HG03460 (cell line): ENCODE data around the gene STAB2.
"Not testable (repeated sequence)": the region's sequence is repeated elsewhere in the genome, so short reads cannot be mapped to it uniquely, and the experiment has no call there.

Experiments
- ATAC-seq: cut with Tn5 transposase; IDR thresholded peaks from one replicate; pipeline ENCODE4 v1.9.1; 2021; ENCODE audit not compliant: unreplicated experiment

STAB2 gene

DNA sequence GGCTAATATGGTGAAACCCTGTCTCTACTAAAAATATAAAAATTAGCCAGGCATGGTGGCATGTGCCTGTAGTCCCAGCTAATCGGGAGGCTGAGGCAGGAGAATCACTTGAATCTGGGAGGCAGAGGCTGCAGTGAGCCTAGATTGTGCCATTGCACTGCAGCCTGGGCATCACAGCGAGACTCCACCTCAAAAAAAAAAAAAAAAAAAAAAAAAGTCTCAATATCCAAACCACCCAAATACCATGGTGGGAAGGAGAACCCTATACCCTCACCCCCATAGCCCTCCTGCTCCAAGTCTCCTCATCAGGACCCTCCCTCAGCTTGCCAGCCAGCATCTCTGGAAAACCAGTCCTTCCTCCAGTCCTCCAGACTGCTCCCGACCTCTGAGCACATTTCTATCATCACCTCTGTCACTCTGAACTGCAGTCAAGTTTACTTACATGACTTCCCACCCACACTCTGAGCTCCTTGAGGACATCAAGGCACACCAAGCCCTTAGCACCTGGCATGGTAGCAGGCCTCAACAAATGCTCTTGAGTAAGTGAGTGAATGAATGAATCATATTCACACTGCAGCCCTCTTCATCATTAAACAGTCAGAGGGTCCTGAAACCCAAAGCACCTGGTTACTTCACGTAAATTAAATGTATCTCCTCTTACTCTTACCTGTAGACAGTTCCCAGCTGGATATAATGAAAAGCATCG, 218.7 kb downstream of the STAB2 start:
- ATAC-seq = no peak

GRCh38 chr12:103806803-103807202, 219.7 kb downstream of the STAB2 start:
- no peak for ATAC-seq

GRCh38 chr12:103807561-103808238, 220.6 kb downstream of the STAB2 start:
- no peak for ATAC-seq

DNA sequence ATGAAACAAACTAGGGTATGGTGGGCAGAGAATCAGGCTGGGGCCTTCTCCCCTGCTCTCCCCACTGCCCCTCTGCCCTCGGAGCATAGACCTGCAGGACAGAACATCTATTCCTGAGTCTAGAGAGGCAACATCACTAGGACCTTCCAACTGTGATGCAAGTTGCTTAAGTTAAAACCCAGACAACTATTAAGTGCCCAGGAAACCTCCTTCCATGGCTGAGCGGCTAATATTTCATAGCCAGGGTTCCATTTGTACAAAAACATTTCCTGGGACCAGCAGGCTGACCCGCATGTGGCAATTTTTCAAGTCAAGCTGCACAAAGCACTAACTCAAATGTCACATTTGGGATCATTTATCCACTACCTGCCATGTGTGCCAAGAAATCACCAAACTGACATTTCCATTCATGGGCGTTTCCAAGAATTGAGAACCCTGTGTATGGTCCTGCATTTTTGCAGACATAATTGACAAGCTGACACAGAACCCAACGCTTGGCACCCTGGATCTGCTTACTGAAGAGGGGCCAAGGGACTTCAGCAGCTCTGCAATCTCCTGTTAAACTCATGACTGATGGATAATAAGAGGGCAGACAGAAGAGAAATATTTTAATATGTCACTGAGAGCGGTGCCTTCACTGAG, 221.3 kb downstream of the STAB2 start:
- ATAC-seq = no peak

DNA sequence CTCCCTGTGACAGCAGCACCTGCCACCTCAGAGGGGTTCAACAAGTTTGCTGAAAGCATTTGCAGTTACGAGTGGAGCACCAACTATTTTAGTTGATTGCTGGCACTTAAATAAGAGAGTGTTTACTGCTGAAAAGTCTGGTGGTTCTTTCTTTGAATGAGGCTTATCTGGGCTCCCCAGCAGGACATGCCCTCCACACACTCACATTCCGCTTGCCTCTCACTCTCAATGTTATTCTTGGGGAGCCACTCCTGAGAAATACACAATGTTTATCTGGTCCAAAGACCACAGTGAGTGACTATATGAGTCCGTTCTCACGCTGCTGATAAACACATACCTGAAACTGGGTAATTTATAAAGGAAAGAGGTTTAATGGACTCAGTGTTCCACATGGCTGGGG, 222.1 kb downstream of the STAB2 start:
- ATAC-seq = no peak

DNA sequence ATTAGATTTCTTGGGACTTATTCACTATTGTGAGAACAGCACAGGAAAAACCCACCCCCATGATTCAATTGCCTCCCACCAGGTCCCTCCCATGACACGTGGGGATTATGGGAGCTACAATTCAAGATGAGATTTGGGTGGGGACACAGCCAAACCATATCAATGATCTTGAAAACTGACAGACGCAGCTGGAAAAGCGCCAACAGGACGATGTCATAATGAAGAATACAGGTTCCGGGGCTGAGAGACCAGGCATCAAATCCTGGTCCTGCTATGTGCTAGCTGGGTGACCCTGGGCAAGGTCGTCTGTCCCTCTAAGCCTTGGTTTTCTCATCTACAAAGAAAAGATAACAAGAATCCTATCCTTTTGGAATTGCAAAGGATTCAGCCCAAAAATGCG, 222.6 kb downstream of the STAB2 start:
- ATAC-seq = not testable (repeated sequence)

DNA sequence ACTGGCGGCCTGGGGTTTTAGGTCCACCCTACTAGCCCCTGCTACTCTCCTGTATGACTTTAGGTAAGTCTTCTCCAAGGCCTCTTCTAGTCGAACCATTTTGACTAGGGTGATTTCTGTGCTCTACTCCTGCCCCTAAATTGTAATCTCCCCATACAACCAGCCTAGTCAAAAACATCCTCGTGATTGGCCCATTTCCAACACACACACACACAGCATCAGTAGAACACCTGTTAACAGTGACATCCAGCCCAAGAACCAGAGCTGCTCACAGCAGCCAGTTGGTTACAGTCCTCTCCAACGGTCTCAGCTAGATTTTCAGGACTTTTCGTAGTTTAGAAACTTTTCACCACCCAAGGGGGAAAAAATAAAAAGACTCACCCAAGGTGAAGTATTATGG, 223.0 kb downstream of the STAB2 start:
- no peak for ATAC-seq

GRCh38 chr12:103811791-103812190, 224.7 kb downstream of the STAB2 start:
- ATAC-seq = no peak

DNA sequence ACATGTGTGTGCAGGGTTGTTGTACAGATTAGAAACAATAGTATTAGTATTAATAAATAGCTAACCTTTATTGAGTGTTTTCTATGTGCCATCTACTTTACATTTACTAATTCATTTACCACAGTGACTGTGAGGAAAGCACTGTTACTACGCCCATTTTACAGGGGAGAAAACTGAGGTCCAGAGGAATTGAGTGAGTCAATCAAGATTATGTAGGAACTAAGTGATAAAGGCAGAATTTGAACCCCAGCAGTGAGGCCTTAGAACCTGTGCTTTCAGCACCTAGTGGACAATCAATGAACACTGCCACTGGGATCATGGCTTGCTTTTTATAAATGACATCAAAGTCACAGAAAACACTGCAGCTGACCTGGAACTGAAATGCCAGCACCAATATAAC, 225.7 kb downstream of the STAB2 start:
- no peak for ATAC-seq

GRCh38 chr12:103813426-103813825, 226.4 kb downstream of the STAB2 start:
- no peak for ATAC-seq

DNA sequence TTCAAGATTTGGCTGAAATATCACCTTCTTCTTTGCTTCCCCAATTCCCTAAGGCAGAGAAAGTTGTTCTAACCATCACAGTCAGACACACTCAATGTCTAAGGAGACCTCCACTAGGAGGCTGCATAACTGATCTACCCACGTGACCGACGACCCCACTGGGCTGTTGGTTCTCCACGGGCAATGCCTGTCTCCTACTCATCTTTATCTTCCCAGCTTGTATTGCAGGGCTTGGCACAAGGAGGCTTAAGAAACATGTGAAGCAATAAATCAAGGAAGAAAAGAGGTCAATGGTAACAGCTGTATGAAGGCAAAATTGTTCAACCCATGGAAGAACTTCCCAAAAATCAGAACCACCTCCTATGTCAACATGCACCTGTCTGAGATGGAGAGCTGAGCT, 226.9 kb downstream of the STAB2 start:
- no peak for ATAC-seq

DNA sequence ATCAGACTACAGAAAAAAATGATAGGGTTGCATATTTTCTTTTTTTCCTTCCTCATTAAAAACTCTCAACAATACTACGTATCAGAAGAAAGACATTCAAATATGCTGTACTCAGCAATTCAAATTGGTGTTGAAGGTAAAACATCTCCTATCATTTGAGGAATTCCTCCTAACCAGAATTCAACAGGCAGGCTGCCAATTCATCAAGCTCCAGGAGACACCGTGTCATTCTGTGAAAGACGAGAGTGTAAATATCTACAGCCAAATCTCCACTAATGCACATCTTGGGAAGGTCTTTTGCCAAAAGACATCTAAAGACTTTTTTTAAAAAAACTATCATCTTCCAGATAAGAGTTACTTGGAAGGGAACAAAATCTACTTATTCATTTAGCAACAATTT, 227.4 kb downstream of the STAB2 start:
- no peak for ATAC-seq
